Kasumi-1 (cell line): ENCODE results near the gene PALLD.
A peak's percentile ranks its signal among the peaks of the same experiment; 100 is the strongest.
"Not testable (repeated sequence)": the region's sequence is repeated elsewhere in the genome, so short reads cannot be mapped to it uniquely, and the experiment has no call there.

Experiments used
- DNase-seq, 2 experiments: peaks; one replicate each; lab custom pipeline; 2025; lab: John Stamatoyannopoulos, UW

The PALLD gene

GRCh38 chr4:168491563-168491962 is 5.3 kb upstream of the PALLD start:
- DNase-seq, result no peak

GRCh38 chr4:168498251-168498650 is 1.4 kb downstream of the PALLD start:
- DNase-seq, result no peak

- DNase-seq, result no peak
Measured at GRCh38 chr4:168499241-168499640, 2.4 kb downstream of the PALLD start.

GRCh38 chr4:168501407-168501806 is 4.6 kb downstream of the PALLD start:
- DNase-seq, result no peak

GRCh38 chr4:168502861-168503260 is 6.0 kb downstream of the PALLD start:
- no peak for DNase-seq

- peak; percentile 83 to 90 for DNase-seq
Measured at GRCh38 chr4:168503652-168504362, 7.0 kb downstream of the PALLD start.

- no peak for DNase-seq
Measured at GRCh38 chr4:168504526-168504925, 7.7 kb downstream of the PALLD start.

GRCh38 chr4:168506014-168506413 is 9.2 kb downstream of the PALLD start:
- DNase-seq, result peak; percentile 6 to 12

GRCh38 chr4:168507178-168507815 is 10.4 kb downstream of the PALLD start:
- DNase-seq, result no peak

- no peak for DNase-seq
Measured at GRCh38 chr4:168508683-168509082, 11.8 kb downstream of the PALLD start.

GRCh38 chr4:168509786-168510185 is 12.9 kb downstream of the PALLD start:
- peak; percentile 36 to 43 for DNase-seq

GRCh38 chr4:168511780-168512489 is 15.1 kb downstream of the PALLD start:
- no peak for DNase-seq

- not testable (repeated sequence) for DNase-seq
Measured at GRCh38 chr4:168513826-168514225, 17.0 kb downstream of the PALLD start.

GRCh38 chr4:168514249-168514852 is 17.5 kb downstream of the PALLD start:
- peak; percentile 53 to 59 for DNase-seq

- DNase-seq, result no peak
Measured at GRCh38 chr4:168515222-168516011, 18.6 kb downstream of the PALLD start.

- no peak for DNase-seq
Measured at GRCh38 chr4:168516841-168517240, 20.0 kb downstream of the PALLD start.

GRCh38 chr4:168519576-168519975 is 22.7 kb downstream of the PALLD start:
- no peak for DNase-seq

GRCh38 chr4:168521721-168522120 is 24.9 kb downstream of the PALLD start:
- DNase-seq, result no peak

GRCh38 chr4:168522356-168522755 is 25.5 kb downstream of the PALLD start:
- DNase-seq, result no peak

GRCh38 chr4:168522829-168523489 is 26.1 kb downstream of the PALLD start:
- no peak for DNase-seq

GRCh38 chr4:168524006-168524405 is 27.2 kb downstream of the PALLD start:
- no peak for DNase-seq
